Measurements from ENCODE around the gene SP140L. TPM values are rescaled to one million over a fixed set of nuclear protein-coding genes. Genes with fewer than 3 reads are reported as not detected.
"Not testable (repeated sequence)": the region's sequence is repeated elsewhere in the genome, so short reads cannot be mapped to it uniquely, and the experiment has no call there.

Gene SP140L
- total and polyA plus RNA-seq, 8 donors, result 3.1 to 10.9 (median 5.0) TPM

DNA sequence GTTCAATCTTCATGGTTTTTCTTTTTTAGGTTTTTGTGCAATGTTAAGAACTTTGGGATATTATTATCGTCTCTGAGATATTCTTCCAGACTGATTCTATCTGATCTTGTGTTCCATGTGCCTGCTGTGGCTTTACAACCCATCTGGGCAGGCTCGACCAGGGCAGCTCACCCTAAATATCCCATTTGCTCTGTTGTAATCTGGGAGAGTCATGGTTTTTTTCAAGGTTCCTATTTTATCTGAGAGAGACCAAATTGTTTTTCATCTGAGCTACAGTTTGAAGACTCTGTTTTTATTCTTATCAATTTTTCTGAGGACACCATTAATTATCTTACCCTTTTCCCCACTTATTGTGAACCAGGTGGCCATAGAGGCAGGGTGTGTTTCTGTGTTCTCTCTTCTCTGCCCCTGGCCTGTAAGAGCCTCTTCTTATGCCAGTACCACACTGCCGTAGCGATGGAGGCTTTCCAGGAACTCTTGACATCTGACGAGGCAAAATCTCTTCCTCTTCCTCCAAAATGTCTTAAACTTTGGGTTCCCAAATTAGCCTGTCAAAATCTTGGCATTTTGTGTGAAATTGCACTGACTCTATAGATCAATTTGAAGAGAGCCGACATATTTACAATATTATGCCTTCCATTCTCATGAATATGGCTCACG lies 3.1 kb downstream of the SP140L start:
- ATAC-seq (no peak), DNase-seq (no peak), FAIRE-seq (no peak)
- no peaks in the 10 kb centered on the region for H3K36me3 ChIP-seq
- H3K4me3 ChIP-seq, result no peak overlapping the region
- intact Hi-C loops (cut with DNase I), result no loop called here
- H3K4me1 ChIP-seq, result no peaks in the 10 kb centered on the region
- no peaks in the 10 kb centered on the region for H3K27me3 ChIP-seq
- H3K9me3 ChIP-seq, result no peaks in the 10 kb centered on the region
- TF ChIP-seq, protein P1, sequence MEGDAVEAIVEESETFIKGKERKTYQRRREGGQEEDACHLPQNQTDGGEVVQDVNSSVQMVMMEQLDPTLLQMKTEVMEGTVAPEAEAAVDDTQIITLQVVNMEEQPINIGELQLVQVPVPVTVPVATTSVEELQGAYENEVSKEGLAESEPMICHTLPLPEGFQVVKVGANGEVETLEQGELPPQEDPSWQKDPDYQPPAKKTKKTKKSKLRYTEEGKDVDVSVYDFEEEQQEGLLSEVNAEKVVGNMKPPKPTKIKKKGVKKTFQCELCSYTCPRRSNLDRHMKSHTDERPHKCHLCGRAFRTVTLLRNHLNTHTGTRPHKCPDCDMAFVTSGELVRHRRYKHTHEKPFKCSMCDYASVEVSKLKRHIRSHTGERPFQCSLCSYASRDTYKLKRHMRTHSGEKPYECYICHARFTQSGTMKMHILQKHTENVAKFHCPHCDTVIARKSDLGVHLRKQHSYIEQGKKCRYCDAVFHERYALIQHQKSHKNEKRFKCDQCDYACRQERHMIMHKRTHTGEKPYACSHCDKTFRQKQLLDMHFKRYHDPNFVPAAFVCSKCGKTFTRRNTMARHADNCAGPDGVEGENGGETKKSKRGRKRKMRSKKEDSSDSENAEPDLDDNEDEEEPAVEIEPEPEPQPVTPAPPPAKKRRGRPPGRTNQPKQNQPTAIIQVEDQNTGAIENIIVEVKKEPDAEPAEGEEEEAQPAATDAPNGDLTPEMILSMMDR (IDR thresholded peaks at IDR 0.05), result no peak
- 89 to 97% methylated on average over 7 of the region's 7 CpGs for WGBS, 2 donors
- no peak overlapping the region for H3K27ac ChIP-seq

DNA sequence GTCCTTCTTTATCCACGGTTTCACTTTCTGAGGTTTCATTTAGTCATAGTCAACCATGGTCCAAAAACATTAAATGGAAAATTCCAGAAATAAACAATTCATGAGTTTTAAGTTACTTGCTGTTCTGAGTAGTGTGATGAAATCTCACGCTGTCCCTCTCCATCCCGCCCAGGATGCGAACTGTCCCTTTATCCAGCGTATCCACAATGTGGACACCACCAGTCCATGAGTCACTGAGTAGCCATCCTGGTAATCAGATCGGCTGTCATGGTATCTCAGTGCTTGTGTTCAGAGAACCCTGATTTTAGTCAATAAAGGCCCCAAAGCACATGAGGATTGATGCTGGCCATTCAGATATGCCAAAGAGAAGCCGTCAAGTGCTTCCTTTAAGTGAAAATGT lies 3.7 kb downstream of the SP140L start:
- H3K4me3 ChIP-seq, result no peak overlapping the region
- no peaks in the 10 kb centered on the region for H3K4me1 ChIP-seq
- H3K27ac ChIP-seq, result no peak overlapping the region
- no peaks in the 10 kb centered on the region for H3K36me3 ChIP-seq
- 91 to 92% methylated on average over 7 of the region's 7 CpGs for WGBS, 2 donors
- DNase-seq, result no peak
- no peak for ATAC-seq
- TF ChIP-seq, protein P1 (IDR thresholded peaks at IDR 0.05), result no peak
- H3K27me3 ChIP-seq, result no peaks in the 10 kb centered on the region
- intact Hi-C loops (cut with DNase I), result no loop called here
- FAIRE-seq, result no peak
- no peaks in the 10 kb centered on the region for H3K9me3 ChIP-seq

DNA sequence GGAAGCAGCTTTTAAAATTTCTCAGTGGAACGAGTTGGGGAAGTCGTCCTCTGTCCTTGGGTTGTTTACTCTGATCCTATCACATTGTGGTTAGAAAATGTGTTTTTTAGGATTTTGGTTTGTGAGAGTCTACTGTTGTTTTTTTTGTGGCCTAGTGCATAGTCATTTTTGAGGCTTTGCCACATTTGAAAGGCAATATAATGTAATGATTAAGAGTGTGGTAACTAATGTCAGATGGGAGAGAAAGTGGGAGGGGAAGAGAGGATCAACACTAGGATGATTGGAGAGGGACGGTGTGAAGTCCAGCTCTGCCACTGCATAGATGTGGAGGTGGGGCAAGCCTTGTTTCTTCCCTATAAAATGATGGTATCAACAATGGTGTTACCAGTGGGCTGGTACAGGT lies 8.5 kb downstream of the SP140L start:
- TF ChIP-seq, protein P1 (IDR thresholded peaks at IDR 0.05), result no peak
- FAIRE-seq (no peak), DNase-seq (no peak), ATAC-seq (no peak)
- no peaks in the 10 kb centered on the region for H3K27me3 ChIP-seq
- H3K4me3 ChIP-seq, result no peak overlapping the region
- no peaks in the 10 kb centered on the region for H3K9me3 ChIP-seq
- intact Hi-C loops (cut with DNase I), result no loop called here
- H3K4me1 ChIP-seq, result no peaks in the 10 kb centered on the region
- H3K36me3 ChIP-seq, result no peaks in the 10 kb centered on the region
- WGBS, 2 donors, result 34 to 43% methylated on average over 3 of the region's 3 CpGs
- H3K27ac ChIP-seq, result no peak overlapping the region

DNA sequence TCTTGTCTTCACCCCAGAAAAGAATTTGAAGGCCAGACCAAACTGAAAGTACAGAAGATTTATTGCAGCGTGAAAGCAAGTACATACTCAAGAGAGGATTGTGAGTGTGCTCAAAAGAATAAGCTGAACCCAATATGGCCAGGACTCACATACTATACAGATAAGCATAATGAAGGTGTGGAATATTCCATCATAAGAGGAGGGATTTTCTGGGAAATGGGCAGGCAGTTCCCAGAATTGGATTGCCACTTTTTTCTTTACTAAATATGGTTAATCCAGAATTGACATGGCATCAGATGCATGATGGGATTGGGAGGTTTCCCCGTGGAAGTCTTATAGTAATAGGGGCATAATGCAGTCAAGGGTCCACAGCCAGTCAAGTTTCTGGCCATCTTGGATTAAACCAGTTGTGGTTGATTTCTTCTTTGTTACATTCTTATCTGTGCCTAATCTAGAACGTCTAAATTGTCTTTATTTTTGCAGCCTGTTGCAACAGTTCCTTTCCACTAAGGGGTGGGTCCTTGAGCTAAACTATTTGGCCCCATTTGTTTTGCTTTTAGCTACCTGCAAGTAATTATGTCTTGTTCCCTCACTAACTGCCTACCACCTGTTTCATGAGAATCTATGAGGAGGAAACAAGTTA lies 9.0 kb downstream of the SP140L start:
- Histone ChIP-seq H3K27me3 (no peaks in the 10 kb centered on the region), H3K4me3 (no peak overlapping the region), H3K4me1 (no peaks in the 10 kb centered on the region), H3K27ac (no peak overlapping the region), H3K36me3 (no peaks in the 10 kb centered on the region), H3K9me3 (no peaks in the 10 kb centered on the region)
- ATAC-seq (no peak), FAIRE-seq (no peak), DNase-seq (no peak)
- intact Hi-C loops (cut with DNase I), result no loop called here
- 71 to 77% methylated on average over 3 of the region's 3 CpGs for WGBS, 2 donors
- TF ChIP-seq, protein P1 (IDR thresholded peaks at IDR 0.05), result no peak

DNA sequence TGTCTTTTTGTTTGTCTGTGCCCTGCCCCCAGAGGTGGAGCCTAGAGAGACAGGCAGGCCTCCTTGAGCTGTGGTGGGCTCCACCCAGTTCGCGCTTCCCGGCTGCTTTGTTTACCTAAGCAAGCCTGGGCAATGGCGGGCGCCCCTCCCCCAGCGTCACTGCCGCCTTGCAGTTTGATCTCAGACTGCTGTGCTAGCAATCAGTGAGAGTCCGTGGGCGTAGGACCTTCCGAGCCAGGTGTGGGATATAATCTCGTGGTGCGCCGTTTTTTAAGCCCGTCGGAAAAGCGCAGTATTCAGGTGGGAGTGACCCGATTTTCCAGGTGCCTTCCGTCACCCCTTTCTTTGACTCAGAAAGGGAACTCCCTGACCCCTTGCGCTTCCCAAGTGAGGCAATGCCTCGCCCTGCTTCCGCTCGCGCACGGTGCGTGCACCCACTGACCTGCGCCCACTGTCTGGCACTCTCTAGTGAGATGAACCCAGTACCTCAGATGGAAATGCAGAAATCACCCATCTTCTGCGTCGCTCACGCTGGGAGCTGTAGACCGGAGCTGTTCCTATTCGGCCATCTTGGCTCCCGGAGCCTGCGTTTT lies 15.0 kb downstream of the SP140L start:
- intact Hi-C loops (cut with DNase I); ATAC-seq; FAIRE-seq; H3K27ac ChIP-seq; H3K9me3 ChIP-seq; H3K4me1 ChIP-seq; H3K27me3 ChIP-seq; H3K4me3 ChIP-seq; DNase-seq; H3K36me3 ChIP-seq: not testable (repeated sequence)
- WGBS, 2 donors, result 84 to 92% methylated on average over 27 to 33 of the region's 33 CpGs

DNA sequence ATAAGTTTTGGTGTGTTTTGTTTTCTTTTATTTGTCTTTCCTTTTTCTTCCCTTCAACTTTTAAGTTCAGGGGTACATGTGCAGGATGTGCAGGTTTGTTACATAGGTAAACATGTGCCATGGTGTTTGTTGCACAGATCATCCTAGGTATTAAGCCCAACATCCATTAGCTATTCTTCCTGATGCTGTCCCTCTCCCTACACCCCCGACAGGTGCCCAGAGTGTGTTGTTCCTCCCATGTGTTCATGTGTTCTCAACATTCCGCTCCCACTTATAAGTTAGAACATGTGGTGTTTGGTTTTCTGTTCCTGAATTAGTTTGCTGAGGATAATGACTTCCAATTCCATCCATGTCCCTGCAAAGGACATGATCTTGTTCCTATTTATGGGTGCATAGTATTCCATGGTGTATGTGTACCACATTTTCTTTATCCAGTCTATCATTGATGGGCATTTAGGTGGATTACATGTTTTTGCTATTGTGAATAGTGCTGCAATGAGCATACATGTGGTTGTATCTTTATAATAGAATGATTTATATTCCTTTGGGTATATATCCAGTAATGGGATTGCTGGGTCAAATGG lies 16.1 kb downstream of the SP140L start:
- H3K9me3 ChIP-seq; H3K27ac ChIP-seq; H3K27me3 ChIP-seq; H3K4me3 ChIP-seq; H3K36me3 ChIP-seq; H3K4me1 ChIP-seq; intact Hi-C loops (cut with DNase I); DNase-seq; FAIRE-seq; ATAC-seq: not testable (repeated sequence)
- WGBS, 2 donors, result 86 to 98% methylated on average over 2 of the region's 2 CpGs
